ENCODE measurements around the gene PSME2. TPM values are rescaled to one million over a fixed set of nuclear protein-coding genes. Genes with fewer than 3 reads are reported as not detected.

Gene PSME2
- total RNA-seq, 1 experiment from 2014 or later: 153 TPM

DNA sequence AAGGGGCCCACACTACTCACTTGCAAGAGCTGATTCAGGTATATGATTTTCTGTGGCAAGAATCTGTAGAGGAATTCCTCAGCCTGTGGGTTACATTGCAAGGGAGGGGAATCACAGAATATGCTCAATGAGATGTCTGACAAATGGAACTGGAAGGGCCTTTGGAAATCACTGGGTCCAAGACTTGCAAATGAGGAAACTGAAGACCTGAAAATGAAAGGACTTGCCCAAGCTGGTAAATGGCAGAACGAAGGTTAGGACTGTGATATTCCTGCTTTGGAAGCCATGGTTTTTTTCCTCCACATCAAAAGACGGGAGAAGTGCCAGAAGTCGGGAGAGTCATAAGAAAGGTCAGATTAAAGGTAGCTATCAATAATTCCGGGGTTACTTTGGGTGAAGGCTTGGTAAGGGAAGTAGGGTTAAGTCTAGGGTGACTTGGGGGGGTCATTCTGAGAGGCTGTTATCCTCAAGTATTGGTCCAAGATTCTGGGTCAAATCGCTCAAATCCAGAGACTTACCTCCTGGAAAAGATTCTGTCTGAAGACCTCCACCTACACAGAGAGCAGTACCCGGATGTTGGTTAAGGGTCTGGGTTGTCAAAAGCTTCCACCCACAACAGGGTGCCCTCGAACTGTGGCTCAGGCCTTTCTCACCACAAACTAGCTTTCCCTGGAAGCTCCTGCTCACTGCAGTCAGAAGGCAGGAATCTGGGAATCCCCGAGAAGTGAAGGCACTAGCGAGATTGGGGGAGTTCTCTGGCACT is 539 bp downstream of the PSME2 start:
- peaks cover 37% of the 10 kb centered on the region for H3K79me2 ChIP-seq (ENCODE audit: low read depth)
- H3K36me3 ChIP-seq (ENCODE audit: low read depth): no peaks in the 10 kb centered on the region; the same call in 1 of the 2 replicates

GRCh38 chr14:24145219-24145618 is 1.2 kb downstream of the PSME2 start:
- ChIA-PET POLR2A (ENCODE audit: unreplicated experiment) (interaction anchor here (0.6 kb wide), 1 partner anchor 8 kb away, joined by 5 read pairs; no protein-coding TSS in a partner anchor), CTCF (interaction anchor here (0.6 kb wide), 2 partner anchors 11 to 53 kb away, joined by 4 to 5 read pairs; no protein-coding TSS in a partner anchor)
- peaks cover 10% of the 10 kb centered on the region for H3F3A ChIP-seq (ENCODE audit: insufficient read depth, low read depth)
- no peak overlapping the region for H3K27ac ChIP-seq
- H2AFZ ChIP-seq: no peak overlapping the region
- peak overlapping the region; percentile 93 for H3K4me2 ChIP-seq
- BruUV-seq (replicated peaks): no TSS peak
- TF ChIP-seq, protein P1, sequence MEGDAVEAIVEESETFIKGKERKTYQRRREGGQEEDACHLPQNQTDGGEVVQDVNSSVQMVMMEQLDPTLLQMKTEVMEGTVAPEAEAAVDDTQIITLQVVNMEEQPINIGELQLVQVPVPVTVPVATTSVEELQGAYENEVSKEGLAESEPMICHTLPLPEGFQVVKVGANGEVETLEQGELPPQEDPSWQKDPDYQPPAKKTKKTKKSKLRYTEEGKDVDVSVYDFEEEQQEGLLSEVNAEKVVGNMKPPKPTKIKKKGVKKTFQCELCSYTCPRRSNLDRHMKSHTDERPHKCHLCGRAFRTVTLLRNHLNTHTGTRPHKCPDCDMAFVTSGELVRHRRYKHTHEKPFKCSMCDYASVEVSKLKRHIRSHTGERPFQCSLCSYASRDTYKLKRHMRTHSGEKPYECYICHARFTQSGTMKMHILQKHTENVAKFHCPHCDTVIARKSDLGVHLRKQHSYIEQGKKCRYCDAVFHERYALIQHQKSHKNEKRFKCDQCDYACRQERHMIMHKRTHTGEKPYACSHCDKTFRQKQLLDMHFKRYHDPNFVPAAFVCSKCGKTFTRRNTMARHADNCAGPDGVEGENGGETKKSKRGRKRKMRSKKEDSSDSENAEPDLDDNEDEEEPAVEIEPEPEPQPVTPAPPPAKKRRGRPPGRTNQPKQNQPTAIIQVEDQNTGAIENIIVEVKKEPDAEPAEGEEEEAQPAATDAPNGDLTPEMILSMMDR (conservative IDR thresholded peaks at IDR 0.05): no peak
- TF ChIP-seq EZH2 (IDR thresholded peaks at IDR 0.05; ENCODE audit: low read depth): no peak
- no peaks in the 10 kb centered on the region for H3K9me2 ChIP-seq (ENCODE audit: insufficient read depth)
- DNase-seq: no peak
- H3K36me3 ChIP-seq (ENCODE audit: low read depth): no peaks in the 10 kb centered on the region; the same call in 1 of the 2 replicates
- peaks cover 15% of the 10 kb centered on the region for H3K4me1 ChIP-seq (replicated peaks; ENCODE audit: insufficient read depth)
- intact Hi-C loops (cut with micrococcal nuclease; ENCODE audit: unreplicated experiment): no loop called here
- H3K4me3 ChIP-seq: peak overlapping the region; percentile 63; the same call in 1 of the 2 replicates
- H4K20me1 ChIP-seq (ENCODE audit: insufficient read depth): no peaks in the 10 kb centered on the region
- H3K79me2 ChIP-seq (ENCODE audit: low read depth): peaks cover 37% of the 10 kb centered on the region
- H3K9me3 ChIP-seq (ENCODE audit: insufficient read depth, low read depth): no peaks in the 10 kb centered on the region
- no peaks in the 10 kb centered on the region for H3K27me3 ChIP-seq (ENCODE audit: insufficient read depth, low read depth)

More for the DNA sequence above, 539 bp downstream of the PSME2 start:
- H3K27me3 ChIP-seq (ENCODE audit: insufficient read depth, low read depth): no peaks in the 10 kb centered on the region
- peak overlapping the region; percentile 63 for H3K4me3 ChIP-seq
- TF ChIP-seq, protein P1 (conservative IDR thresholded peaks at IDR 0.05): no peak
- TF ChIP-seq EZH2 (IDR thresholded peaks at IDR 0.05; ENCODE audit: low read depth): no peak
- CTCF ChIA-PET: interaction anchor here (0.6 to 1.4 kb wide), 3 partner anchors 15 to 54 kb away, joined by 3 to 4 read pairs (median 4); partner anchors contain the start of genes DCAF11, IRF9 and NRL
- H4K20me1 ChIP-seq (ENCODE audit: insufficient read depth): no peaks in the 10 kb centered on the region
- no peaks in the 10 kb centered on the region for H3K9me3 ChIP-seq (ENCODE audit: insufficient read depth, low read depth)
- DNase-seq: no peak
- H3K4me2 ChIP-seq: peak overlapping the region; percentile 93
- POLR2A ChIA-PET (ENCODE audit: unreplicated experiment): interaction anchor here (0.5 to 1.8 kb wide), 3 partner anchors 9 to 35 kb away, joined by 4 to 26 read pairs (median 5); partner anchors contain the start of genes DCAF11 and NRL
- H3K27ac ChIP-seq: peak overlapping the region; percentile 29; the same call in 1 of the 2 replicates
- peaks cover 15% of the 10 kb centered on the region for H3K4me1 ChIP-seq (replicated peaks; ENCODE audit: insufficient read depth)
- H3K9me2 ChIP-seq (ENCODE audit: insufficient read depth): no peaks in the 10 kb centered on the region
- peaks cover 10% of the 10 kb centered on the region for H3F3A ChIP-seq (ENCODE audit: insufficient read depth, low read depth)
- BruUV-seq (replicated peaks): TSS peak; percentile 53
- H2AFZ ChIP-seq: peak overlapping the region; percentile 79
- intact Hi-C loops (cut with micrococcal nuclease; ENCODE audit: unreplicated experiment): loop anchor here (1.0 to 2.0 kb wide), 2 partner anchors 32 to 67 kb away; partner anchors contain the start of genes CHMP4A, DCAF11 and NRL

- DNase-seq: no peak
- Histone ChIP-seq H3K36me3 (ENCODE audit: low read depth) (no peaks in the 10 kb centered on the region), H4K20me1 (ENCODE audit: insufficient read depth) (no peaks in the 10 kb centered on the region), H3K4me1 (replicated peaks; ENCODE audit: insufficient read depth) (peaks cover 21% of the 10 kb centered on the region), H3K9me3 (ENCODE audit: insufficient read depth, low read depth) (no peaks in the 10 kb centered on the region), H3K4me2 (no peak overlapping the region), H3F3A (ENCODE audit: insufficient read depth, low read depth) (peaks cover 10% of the 10 kb centered on the region), H3K79me2 (ENCODE audit: low read depth) (peaks cover 41% of the 10 kb centered on the region), H3K27me3 (ENCODE audit: insufficient read depth, low read depth) (no peaks in the 10 kb centered on the region), H3K9me2 (ENCODE audit: insufficient read depth) (no peaks in the 10 kb centered on the region), H3K27ac (no peak overlapping the region), H2AFZ (no peak overlapping the region), H3K4me3 (no peak overlapping the region)
- intact Hi-C loops (cut with micrococcal nuclease; ENCODE audit: unreplicated experiment): no loop called here
- TF ChIP-seq EZH2 (IDR thresholded peaks at IDR 0.05; ENCODE audit: low read depth): no peak
- TF ChIP-seq, protein P1 (conservative IDR thresholded peaks at IDR 0.05): no peak
- POLR2A ChIA-PET (ENCODE audit: unreplicated experiment): no interaction called here
- BruUV-seq (replicated peaks): no TSS peak
- CTCF ChIA-PET: no interaction called here
These were observed 2.0 kb downstream of the PSME2 start for GRCh38 chr14:24144451-24144850.
